GM10248 (cell line): ENCODE results near the gene TRPV6.

Experiments used
- CTCF ChIA-PET: fragments of 300-600 bp; sonication (Branson Sonifier 250); formaldehyde crosslinking; extraction: SDS; loops from one replicate; lab custom pipeline; 2021; ENCODE audit warnings: antibody characterized with exemption; lab: Yijun Ruan, JAX
- POLR2A ChIA-PET: fragments of 350-650 bp; sonication (Branson Sonifier 250); formaldehyde crosslinking; extraction: SDS; loops from one replicate; lab custom pipeline; 2020; ENCODE audit warnings: antibody characterized with exemption; lab: Yijun Ruan, JAX
- DNase-seq: peaks from one replicate; pipeline ENCODE4 v3.0.0; 2012; ENCODE audit errors: extremely low spot score
- CTCF ChIP-seq: IDR thresholded peaks from 2 replicates; pipeline ENCODE4 v1.5.1; 2012; ENCODE audit warnings: mild to moderate bottlenecking, low read depth; ENCODE audit errors: extremely low read depth, missing control alignments, control extremely low read depth

Gene TRPV6

GRCh38 chr7:142835487-142835886 is 50.1 kb downstream of the TRPV6 start:
- ChIA-PET CTCF (interaction anchor here (0.9 to 2.0 kb wide), 13 partner anchors 8 to 203 kb away, joined by 3 to 12 read pairs (median 5); no protein-coding TSS in a partner anchor), POLR2A (no interaction called here)
- TF ChIP-seq CTCF, result no peak
- no peak for DNase-seq

- CTCF ChIA-PET, result interaction anchor here (1.0 to 1.7 kb wide), 4 partner anchors 50 to 230 kb away, joined by 3 to 8 read pairs (median 4); no protein-coding TSS in a partner anchor
- DNase-seq, result no peak
- POLR2A ChIA-PET, result no interaction called here
- TF ChIP-seq CTCF, result no peak
These were observed 52.1 kb downstream of the TRPV6 start for GRCh38 chr7:142833174-142834048.

- no peak for DNase-seq
- TF ChIP-seq CTCF, result no peak
- ChIA-PET POLR2A (interaction anchor here (0.5 kb wide), 1 partner anchor 250 kb away, joined by 7 read pairs; no protein-coding TSS in a partner anchor), CTCF (interaction anchor here (1.0 to 1.7 kb wide), 6 partner anchors 19 to 383 kb away, joined by 3 to 8 read pairs (median 5); no protein-coding TSS in a partner anchor)
These were observed 53.1 kb downstream of the TRPV6 start for GRCh38 chr7:142832417-142832816.

GRCh38 chr7:142827951-142828500 is 57.5 kb downstream of the TRPV6 start:
- CTCF ChIA-PET, result interaction anchor here (1.1 to 2.4 kb wide), 2 partner anchors 16 to 44 kb away, joined by 3 to 22 read pairs; no protein-coding TSS in a partner anchor
- DNase-seq, result no peak
- no peak for TF ChIP-seq CTCF
- POLR2A ChIA-PET, result interaction anchor here (0.7 kb wide), 1 partner anchor 9 kb away, joined by 3 read pairs; no protein-coding TSS in a partner anchor

- TF ChIP-seq CTCF, result no peak
- no peak for DNase-seq
- POLR2A ChIA-PET, result no interaction called here
- CTCF ChIA-PET, result interaction anchor here (1.3 kb wide), 1 partner anchor 10 kb away, joined by 3 read pairs; no protein-coding TSS in a partner anchor
These were observed 62.8 kb downstream of the TRPV6 start for GRCh38 chr7:142822714-142823113.
